H7 (cell line): ENCODE results near the gene TMED1. TPM values are rescaled to one million over a fixed set of nuclear protein-coding genes. Genes with fewer than 3 reads are reported as not detected.

ENCODE experiments used
- DNase-seq: peaks from one replicate; pipeline ENCODE4 v3.0.0; 2012
- H3K27me3 ChIP-seq: 2 replicates; pipeline ENCODE4 v1.6.0; 2011; ENCODE audit warnings: mild to moderate bottlenecking, low read length; ENCODE audit not compliant: control insufficient read depth, insufficient read depth
- H3K36me3 ChIP-seq: replicated peaks from 2 replicates; pipeline ENCODE4 v1.5.1; 2011; ENCODE audit warnings: low read length; ENCODE audit not compliant: control insufficient read depth, insufficient read depth
- H3K4me3 ChIP-seq: 2 replicates; pipeline ENCODE4 v1.5.1; 2011; ENCODE audit warnings: low read depth, mild to moderate bottlenecking, control low read depth, low read length, moderate library complexity; ENCODE audit not compliant: insufficient read depth
- total RNA-seq: library from RNA; depleted of rRNA; stranded (reverse); fragments of >200 nt; shearing (Covaris generic); gene quantifications from 2 replicates; pipeline ENCODE4 v1.2.3, GENCODE V29; 2014

Gene TMED1
- total RNA-seq, 1 experiment from 2014 or later = 49.5 TPM

DNA sequence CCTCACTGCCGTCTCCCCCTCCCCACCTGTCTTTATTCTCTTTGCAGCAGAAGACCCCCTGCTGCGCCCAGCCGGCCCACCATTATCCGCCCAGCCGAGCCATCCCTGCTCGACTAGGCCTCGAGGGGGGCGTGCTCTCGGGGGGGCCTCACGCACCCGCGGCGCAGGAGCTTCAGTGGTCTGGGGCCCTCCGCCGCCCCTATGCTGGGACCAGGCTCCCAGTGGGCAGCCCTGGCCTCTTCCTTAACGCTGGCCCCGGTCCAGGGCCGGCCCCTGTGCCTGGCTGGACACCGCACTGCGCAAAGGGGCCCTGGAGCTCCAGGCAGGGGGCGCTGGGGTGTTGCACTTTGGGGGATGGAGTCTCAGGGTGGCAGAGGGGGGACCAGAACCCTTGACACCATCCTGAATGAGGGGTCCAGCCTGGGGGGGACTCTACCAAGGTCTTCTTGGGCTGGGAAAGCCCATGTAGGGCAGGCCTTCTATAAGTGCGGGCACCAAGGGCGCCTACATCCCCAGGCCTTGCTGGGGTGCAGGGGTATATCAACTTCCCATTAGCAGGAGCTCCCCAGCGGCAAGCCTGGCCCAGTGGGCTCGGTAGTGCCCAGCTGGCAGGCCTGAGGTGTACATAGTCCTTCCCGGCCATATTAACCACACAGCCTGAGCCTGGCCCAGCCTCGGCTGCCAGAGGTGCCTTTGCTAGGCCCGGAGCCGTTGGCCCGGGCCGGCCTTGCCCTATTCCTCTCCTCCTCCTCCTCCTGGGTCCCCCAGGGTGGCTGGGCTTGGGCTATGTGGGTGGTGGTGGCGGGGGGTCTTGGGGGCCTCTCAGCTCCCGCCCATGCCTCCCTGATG is 4.9 kb downstream of the TMED1 start:
- peaks cover 10% of the 10 kb centered on the region for H3K36me3 ChIP-seq
- peak; percentile 57 for DNase-seq
- no peaks in the 10 kb centered on the region for H3K27me3 ChIP-seq
- no peak overlapping the region for H3K4me3 ChIP-seq

DNA sequence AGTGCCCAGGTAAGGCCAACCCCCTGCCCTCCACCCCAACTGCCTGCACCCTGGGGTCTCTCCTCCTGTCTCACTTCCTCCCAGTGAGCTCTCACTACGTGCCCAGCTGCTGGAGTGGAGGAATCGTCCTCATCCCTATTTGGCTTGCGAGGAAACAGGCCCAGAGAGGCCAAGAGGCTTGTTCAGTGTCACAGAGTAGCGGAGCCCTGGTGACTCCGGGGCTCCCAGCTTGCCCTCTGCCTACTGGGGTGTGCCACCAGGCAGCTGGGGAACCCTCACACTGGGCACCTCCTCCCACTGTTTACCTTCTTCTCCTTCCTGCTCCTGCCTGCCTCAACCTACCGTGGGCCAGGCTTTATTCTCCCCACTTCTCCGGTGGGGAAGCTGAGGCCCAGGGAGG is 5.6 kb downstream of the TMED1 start:
- peaks cover 12% of the 10 kb centered on the region for H3K36me3 ChIP-seq
- peak; percentile 39 for DNase-seq
- no peak overlapping the region for H3K4me3 ChIP-seq
- H3K27me3 ChIP-seq = no peaks in the 10 kb centered on the region

- no peak overlapping the region for H3K4me3 ChIP-seq
- H3K27me3 ChIP-seq = no peaks in the 10 kb centered on the region
- peak; percentile 55 for DNase-seq
- H3K36me3 ChIP-seq = peaks cover 13% of the 10 kb centered on the region
These were observed 6.0 kb downstream of the TMED1 start for GRCh38 chr19:10829967-10830366.

- Histone ChIP-seq H3K4me3 (no peak overlapping the region), H3K36me3 (peaks cover 17% of the 10 kb centered on the region), H3K27me3 (no peaks in the 10 kb centered on the region)
- peak; percentile 82 for DNase-seq
These were observed 6.8 kb downstream of the TMED1 start for GRCh38 chr19:10828981-10829821.

- Histone ChIP-seq H3K36me3 (peaks cover 17% of the 10 kb centered on the region), H3K27me3 (no peaks in the 10 kb centered on the region), H3K4me3 (no peak overlapping the region)
- no peak for DNase-seq
These were observed 9.2 kb downstream of the TMED1 start for GRCh38 chr19:10826846-10827245.

DNA sequence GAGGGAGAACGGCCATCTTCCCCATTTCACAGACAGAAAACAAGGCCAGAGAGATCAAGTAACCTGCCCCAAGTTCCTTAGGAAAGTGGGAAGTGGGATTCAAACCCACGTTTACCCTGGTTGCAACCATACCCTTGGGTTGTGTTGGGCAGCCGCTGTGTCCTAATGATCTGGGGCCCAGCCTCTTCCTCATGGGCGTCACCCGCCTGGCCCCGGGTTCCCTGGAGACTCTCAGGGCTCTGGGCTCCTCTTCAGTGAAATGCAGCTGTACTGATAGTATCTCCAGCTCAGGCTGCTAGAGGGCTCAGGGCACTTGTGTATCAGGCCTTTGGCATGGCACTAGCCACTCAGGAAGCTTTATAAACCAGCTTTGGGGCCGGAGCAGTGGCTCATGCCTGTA is 9.8 kb downstream of the TMED1 start:
- DNase-seq = peak; percentile 21
- Histone ChIP-seq H3K4me3 (no peak overlapping the region), H3K36me3 (peaks cover 18% of the 10 kb centered on the region), H3K27me3 (no peaks in the 10 kb centered on the region)

DNA sequence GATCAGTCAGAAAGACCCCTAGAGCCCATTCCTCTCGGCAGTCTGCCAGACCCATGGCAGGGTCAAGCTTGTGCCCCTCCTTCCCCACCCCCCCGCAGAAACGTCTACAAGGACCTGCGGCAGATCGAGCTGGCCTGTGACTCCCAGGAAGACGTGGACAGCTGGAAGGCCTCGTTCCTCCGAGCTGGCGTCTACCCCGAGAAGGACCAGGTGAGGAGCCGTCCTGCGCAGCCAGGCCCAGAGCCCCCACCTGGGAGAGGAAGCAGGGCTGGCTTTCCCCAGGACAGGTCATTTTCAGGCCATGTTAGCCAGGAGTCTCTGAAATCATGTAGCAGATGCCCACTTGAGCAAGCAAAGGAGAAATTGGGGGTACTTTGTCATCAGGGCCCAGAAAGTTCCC is 12.3 kb downstream of the TMED1 start:
- peak; percentile 30 for DNase-seq
- H3K4me3 ChIP-seq = no peak overlapping the region
- no peaks in the 10 kb centered on the region for H3K27me3 ChIP-seq
- peaks cover 24% of the 10 kb centered on the region for H3K36me3 ChIP-seq

- DNase-seq = peak; percentile 80
- Histone ChIP-seq H3K36me3 (peaks cover 20% of the 10 kb centered on the region), H3K4me3 (no peak overlapping the region), H3K27me3 (no peaks in the 10 kb centered on the region)
These were observed 15.8 kb downstream of the TMED1 start for GRCh38 chr19:10820173-10820572.

- DNase-seq = no peak
- Histone ChIP-seq H3K4me3 (no peak overlapping the region), H3K36me3 (peaks cover 16% of the 10 kb centered on the region), H3K27me3 (no peaks in the 10 kb centered on the region)
These were observed 16.6 kb downstream of the TMED1 start for GRCh38 chr19:10819124-10820060.

- Histone ChIP-seq H3K27me3 (no peaks in the 10 kb centered on the region), H3K36me3 (peaks cover 11% of the 10 kb centered on the region), H3K4me3 (no peak overlapping the region)
- DNase-seq = no peak
These were observed 17.5 kb downstream of the TMED1 start for GRCh38 chr19:10818301-10819123.

DNA sequence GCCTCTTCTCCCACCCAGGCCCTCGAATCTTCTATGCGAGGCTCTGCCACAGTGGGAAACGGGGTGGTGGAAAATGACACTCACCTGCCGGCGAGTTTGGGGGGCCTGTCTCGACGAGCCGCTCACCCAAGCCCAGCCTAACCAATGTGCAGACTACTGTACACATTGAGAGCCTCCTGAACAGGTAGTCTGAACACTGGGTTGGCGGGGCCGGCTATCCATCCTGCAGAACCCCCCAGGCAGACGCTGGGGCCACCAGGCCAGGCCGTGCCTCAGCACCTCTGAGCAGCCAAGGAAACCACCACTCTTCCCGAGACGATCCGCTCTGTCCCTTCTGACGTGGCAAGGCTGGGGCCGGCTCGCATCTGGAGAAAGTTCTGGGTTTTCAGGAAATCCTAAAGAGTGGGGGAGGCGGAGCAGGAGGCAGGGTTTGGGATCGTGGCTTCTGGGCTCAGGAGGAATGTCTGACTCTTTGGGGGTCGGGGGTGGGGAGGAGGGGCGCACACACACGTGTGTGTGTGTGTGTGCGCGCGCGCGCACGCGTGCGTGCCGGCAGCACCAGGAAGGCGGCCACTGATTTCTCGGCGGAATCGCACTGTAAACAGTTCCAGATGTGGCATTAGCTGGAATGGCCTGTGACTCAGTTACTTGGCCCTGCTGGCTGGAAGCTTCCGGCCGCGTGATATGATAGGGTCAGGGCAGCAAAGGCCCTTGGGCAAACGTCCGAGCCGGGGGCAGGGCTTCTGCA is 18.5 kb downstream of the TMED1 start:
- DNase-seq = no peak
- H3K36me3 ChIP-seq = peaks cover 11% of the 10 kb centered on the region
- H3K27me3 ChIP-seq = no peaks in the 10 kb centered on the region
- no peak overlapping the region for H3K4me3 ChIP-seq

GRCh38 chr19:10816691-10817090 is 19.3 kb downstream of the TMED1 start:
- Histone ChIP-seq H3K36me3 (peaks cover 8% of the 10 kb centered on the region), H3K27me3 (no peaks in the 10 kb centered on the region), H3K4me3 (no peak overlapping the region)
- no peak for DNase-seq
